IPS DF 19.7 (cell line): ENCODE results near the gene RAMP3.
"Not testable (repeated sequence)": the region's sequence is repeated elsewhere in the genome, so short reads cannot be mapped to it uniquely, and the experiment has no call there.

ENCODE experiments used
- DNase-seq: peaks from one replicate; pipeline ENCODE4 v3.0.0-alpha.2; 2013; ENCODE audit warnings: low read depth, low spot score

Gene RAMP3

DNA sequence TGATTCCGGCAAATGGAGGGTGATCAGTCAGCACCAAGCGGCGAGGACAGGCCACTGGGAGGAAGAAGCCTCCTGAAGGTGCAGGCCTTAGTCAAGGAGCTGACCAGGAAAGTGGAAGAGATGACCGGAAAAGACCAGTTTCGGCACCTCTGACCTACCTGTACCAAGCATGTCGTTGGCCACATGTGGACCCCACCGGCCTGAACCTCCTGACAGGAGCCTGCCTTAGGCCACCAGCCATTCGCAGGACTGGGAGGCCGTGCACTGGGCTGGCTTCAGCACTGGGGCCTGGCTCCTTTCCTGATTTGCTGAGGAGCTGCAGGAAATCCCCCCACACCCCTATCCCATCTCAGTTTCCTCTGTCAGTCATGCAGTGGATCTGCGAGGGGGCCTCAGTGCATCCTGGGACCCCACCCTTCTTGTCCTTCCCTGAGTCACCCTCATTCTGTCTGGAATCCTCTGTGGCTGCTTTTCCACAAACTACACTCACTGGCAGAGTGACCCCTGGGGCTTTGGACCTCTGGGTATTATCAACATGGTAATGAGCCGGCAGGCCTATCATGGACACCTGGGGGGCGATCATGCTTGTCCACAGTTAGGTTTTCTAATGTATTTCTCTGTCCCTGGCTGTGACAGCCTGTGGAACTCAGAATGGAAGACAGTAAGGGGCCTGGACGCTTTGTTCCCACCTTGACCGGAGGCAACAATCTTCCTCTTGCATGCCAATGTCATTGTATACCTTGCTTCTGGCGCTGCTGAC is 33.0 kb downstream of the RAMP3 start:
- DNase-seq: no peak

GRCh38 chr7:45191396-45191795 is 33.8 kb downstream of the RAMP3 start:
- DNase-seq: no peak

GRCh38 chr7:45192621-45193041 is 35.0 kb downstream of the RAMP3 start:
- DNase-seq: no peak

DNA sequence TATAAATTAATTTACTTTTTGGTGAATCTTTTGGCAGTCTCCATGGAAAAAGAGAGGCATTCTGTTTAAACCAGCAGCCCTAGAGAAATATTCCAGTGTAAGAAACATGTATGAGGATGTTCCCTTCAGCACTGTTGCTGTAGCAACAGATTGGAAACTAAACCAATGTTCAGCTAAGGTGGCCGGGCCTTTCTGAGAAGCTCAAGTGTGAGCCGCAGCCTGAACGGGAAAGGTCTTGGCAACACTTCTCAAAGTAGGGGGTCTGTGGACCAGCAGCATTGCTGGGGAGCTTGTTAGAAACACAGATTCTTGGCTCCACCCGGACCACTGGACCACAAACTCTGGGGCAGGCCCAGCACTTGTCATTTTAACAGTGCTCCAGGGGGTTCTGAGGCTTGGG is 36.2 kb downstream of the RAMP3 start:
- DNase-seq: no peak

GRCh38 chr7:45196374-45196773 is 38.8 kb downstream of the RAMP3 start:
- no peak for DNase-seq

GRCh38 chr7:45197461-45197860 is 39.9 kb downstream of the RAMP3 start:
- DNase-seq: no peak

DNA sequence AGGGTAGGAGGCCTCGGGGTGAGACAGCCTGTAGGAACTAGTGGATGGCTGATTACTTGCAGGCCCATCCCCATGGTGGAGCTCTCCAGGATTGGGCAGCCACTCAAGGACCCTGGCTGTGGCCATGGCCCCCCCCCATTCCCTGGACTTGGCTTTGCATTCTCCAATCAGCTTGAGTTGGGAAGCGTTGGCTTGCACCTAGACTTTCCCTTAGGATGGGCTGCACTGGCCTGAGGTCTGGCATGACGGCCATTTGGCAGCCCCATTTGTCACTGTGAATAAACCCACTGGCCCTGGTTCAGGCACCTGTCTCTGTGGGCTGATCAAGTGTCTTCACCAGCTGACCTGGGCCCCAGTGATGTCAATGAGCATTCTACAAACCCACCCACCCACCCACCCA is 41.4 kb downstream of the RAMP3 start:
- no peak for DNase-seq

GRCh38 chr7:45199506-45199905 is 41.9 kb downstream of the RAMP3 start:
- no peak for DNase-seq

DNA sequence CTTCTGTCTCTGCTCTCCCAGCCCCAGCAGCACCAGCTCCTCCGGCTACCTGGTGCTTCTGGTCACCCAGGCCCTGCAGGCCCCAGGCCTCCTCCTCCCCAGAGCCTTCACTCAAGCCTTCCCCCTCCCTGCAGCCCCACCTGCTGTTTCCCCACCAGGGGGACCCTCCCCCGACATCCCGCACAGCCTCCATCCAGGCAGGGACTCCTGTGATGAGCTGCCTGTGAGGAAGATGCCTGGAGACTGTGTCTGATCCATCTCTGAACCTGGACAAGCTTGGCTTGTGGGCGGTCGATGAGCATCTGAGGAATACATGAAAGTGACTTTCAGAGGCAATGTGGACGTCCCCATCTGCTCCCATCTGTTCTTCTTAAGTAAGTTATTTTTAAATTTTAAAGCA is 45.0 kb downstream of the RAMP3 start:
- no peak for DNase-seq

GRCh38 chr7:45203036-45203435 is 45.4 kb downstream of the RAMP3 start:
- no peak for DNase-seq

DNA sequence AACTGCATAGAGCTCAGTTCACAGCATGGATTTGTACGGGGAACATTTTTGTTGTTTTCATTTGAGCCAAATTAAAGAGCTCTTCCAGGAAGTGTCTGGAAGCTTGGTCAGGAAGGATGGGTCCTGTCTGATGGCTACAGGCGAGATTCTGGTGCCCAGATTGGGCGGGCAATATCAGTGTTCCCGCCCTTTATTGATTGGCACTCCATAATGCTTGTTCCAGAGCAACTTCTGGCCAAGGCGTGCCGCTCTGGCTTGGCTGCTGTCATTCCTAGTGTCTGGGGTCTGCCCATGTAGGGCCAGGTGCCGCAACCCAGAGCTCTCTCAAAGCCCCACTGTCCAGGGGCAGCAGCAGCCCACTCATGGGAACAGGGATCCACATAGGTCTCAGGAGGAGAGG is 45.9 kb downstream of the RAMP3 start:
- DNase-seq: no peak

GRCh38 chr7:45203936-45204445 is 46.4 kb downstream of the RAMP3 start:
- DNase-seq: no peak

DNA sequence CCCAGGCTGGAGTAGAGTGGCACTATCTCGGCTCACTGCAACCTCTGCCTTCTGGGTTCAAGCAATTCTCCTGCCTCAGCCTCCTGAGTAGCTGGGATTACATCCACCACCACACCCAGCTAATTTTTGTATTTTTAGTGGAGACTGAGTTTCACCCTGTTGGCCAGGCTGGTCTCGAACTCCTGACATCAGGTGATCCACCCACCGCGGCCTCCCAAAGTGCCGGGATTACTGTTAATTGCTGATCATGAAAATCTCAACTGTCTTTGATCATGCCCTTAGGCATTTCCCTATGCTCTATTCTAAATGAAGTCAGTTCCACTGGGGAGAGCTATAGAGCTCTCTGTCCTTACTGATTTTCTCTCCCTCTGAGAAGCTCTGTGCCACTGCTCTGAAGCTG is 48.7 kb downstream of the RAMP3 start:
- DNase-seq: not testable (repeated sequence)

DNA sequence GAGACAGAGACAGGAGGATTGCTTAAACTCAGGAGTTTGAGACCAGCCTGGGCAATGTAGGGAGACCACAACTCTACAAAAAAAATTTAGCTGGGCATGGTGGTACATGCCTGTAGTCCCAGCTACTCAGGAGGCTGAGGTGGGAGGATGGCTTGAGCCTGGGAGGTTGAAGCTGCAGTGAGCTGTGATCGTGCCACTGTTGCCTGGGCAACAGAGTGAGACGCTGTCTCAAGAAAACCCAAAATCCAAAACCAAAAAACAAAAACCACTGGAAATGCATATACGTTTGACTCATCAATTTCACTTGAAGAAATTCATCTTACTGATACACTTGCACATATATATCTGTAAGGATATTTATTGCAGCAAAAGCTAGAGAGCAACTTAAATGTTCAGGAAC is 52.3 kb downstream of the RAMP3 start:
- not testable (repeated sequence) for DNase-seq

GRCh38 chr7:45211066-45211465 is 53.5 kb downstream of the RAMP3 start:
- DNase-seq: no peak

DNA sequence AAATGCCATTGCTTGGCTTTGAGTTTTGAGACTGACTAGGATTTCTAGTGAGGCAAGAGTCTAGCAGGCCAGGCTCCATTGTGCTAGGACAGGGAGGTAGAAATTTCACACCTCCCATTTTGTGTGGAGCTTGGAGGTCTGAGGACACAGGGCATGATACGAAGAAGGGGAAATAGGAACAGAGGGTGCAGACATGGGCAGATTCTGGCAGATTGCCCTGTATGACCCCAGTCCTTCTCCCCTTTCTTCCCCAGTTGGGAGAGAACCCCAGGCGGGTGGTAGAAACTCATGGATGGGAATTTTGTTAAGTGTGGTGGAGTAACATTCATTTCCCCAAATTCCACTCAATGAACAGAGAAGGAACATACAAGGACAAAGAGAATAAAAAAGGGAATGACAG is 54.4 kb downstream of the RAMP3 start:
- DNase-seq: no peak

GRCh38 chr7:45212606-45213005 is 55.0 kb downstream of the RAMP3 start:
- DNase-seq: no peak

GRCh38 chr7:45215601-45216062 is 58.0 kb downstream of the RAMP3 start:
- no peak for DNase-seq

DNA sequence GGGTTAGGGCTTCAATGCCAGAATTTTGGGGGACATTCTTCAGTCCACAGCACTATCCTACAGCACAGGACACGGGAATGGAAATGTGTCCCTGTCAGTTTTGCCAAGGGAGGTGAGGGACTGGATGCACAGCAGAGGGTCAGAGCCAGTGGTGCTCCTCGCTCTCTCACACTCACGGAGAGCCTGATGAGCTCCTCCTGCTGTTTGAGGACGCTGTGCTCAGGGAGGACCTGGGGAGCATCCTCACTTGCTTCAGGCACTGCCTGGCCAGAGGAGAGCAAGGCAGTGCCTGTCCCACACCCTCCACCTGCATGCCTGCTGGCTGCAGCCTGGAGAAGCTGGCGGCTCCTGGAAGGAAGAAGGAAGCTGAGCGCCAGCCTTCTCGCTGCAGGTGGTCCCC is 58.6 kb downstream of the RAMP3 start:
- DNase-seq: no peak

DNA sequence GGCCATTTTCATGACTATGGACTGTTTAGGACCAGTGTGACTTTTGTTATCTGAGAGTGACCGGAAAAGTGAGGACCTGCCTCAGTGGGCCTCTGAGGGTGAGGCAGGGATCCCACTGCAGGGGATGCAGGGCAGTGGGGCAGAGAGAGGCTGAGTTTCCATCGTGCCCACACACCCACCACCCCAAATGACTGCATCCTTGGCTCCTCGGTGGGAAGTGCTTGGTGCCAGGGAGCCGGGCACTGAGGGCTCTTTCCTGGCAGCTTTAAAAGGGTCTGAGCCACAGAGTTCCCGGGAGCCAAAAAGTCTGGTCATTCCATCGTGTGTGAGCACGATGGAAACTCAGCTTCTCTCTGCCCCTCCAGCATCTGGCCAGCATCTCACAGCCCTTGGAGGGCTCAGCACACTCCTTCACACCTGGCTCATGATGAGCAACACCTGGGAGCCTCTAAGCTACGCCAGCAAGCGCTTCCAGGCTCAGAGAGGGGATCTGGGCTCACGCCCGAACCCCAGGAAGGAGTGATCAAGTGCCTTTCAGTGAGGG is 59.1 kb downstream of the RAMP3 start:
- DNase-seq: no peak

DNA sequence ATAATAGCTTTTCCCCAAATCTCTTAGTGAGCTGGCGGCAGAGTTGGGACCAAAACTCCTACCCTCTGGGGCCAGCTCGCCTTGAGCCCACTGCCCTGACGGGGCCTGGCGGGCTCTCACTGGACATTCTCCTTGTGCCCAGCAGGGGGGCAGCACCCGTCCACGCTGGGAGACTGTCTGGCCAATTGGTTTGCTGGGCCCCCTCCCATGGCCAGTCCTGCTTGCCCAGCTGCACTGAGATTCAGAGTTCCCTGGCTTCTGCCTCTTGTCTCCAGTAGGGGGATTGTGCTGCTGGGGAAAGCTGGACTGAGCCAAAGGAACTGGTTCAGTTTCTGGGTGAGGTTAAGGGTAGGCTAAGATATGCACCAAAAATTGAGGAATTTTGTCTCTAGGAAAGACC is 59.8 kb downstream of the RAMP3 start:
- no peak for DNase-seq

DNA sequence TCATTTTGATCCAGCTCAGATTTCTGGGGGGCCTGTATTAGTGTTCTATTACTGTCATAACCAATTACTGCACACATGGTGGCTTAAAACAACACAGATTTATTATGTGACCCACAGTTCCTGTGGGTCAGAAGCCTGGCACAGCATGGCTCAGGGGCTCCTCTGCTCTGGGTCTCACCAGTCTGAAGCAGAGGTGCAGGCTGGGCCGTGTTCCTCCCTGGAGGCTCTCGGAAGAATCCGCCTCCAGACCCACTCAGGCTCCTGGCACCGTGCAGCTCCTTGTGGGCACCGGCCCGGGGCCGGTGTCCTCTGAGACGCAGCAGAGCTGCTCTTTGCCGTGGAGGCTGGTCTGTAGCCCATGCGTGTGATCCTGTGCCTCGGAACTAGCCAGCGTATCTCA is 61.5 kb downstream of the RAMP3 start:
- DNase-seq: no peak

DNA sequence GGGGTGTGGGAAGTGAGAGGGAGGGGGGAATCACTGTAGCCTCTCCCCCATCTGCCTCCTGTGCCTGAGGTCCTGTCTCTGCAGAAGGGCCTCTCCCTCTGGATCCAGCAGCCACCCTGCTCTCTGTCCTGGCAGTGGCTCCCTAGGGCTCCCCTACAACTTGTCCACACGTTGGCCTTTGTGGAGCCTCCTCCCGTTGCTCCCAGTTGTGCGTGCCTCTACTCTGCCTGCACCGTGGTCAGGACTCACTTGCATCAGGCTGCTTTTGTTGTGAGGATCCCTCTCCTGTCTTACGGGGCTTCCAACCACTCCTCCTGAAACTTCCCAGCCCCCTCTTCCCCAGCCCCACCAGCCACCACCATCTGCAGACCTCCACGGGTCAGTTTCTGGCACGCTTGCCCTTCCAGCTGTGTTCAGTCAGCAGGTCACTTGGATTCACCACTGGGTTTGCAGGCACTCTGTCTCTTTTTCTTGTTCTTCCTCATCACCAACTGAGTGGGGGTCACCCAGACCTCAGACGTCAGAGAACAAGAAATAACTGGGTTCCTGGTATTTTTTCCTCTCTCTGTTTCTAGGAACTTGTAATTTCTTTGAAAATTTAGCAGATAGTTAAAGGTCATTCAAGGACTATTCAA is 62.3 kb downstream of the RAMP3 start:
- no peak for DNase-seq
